ENCODE results near the gene APH1B.

APH1B gene

DNA sequence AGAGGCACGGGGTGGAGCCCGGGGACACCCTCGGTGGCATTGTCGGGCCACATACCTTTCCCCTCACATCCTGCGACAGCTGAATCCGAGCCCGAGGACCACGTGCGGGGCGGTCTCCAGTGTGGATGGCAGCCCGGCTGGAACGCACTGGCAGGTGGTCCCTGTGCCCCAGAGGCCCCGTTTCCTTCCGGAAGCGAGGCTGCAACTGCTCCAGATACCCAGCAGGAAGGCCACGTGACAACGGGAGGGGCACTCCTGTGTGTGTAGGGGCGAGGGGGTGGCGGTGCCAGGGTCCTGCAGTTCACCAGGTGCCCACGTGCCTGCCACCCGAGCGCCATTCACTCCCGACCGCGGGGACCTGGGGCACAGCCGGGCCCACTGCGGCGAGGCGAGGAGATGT is 44.1 kb downstream of the APH1B start:
- no peak for DNase-seq (ENCODE audit: low read depth)
- TF ChIP-seq, protein P1, sequence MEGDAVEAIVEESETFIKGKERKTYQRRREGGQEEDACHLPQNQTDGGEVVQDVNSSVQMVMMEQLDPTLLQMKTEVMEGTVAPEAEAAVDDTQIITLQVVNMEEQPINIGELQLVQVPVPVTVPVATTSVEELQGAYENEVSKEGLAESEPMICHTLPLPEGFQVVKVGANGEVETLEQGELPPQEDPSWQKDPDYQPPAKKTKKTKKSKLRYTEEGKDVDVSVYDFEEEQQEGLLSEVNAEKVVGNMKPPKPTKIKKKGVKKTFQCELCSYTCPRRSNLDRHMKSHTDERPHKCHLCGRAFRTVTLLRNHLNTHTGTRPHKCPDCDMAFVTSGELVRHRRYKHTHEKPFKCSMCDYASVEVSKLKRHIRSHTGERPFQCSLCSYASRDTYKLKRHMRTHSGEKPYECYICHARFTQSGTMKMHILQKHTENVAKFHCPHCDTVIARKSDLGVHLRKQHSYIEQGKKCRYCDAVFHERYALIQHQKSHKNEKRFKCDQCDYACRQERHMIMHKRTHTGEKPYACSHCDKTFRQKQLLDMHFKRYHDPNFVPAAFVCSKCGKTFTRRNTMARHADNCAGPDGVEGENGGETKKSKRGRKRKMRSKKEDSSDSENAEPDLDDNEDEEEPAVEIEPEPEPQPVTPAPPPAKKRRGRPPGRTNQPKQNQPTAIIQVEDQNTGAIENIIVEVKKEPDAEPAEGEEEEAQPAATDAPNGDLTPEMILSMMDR (conservative IDR thresholded peaks at IDR 0.05; ENCODE audit: control insufficient read depth, insufficient read depth, low read depth, low read length) = no peak

DNA sequence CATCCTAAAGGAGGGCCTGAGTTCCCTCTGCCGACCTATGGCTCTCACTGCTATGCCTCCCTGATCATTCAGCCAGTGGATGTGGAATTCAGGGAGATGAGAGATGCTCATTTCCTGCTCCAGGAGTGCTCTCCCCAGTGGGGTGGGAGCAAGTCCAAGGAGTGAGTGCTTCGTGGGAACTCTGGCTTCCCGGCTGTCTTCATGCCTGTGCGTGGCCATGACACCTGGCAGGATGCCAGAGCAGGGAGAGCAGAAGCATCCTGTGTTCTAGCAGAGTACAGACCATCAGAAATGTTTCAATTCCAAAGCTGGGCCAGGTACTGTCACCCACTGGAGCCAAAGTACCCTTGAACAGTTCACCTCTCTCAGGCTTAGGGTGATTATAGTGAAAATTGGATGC is 45.1 kb downstream of the APH1B start:
- peak; percentile 45 for DNase-seq (ENCODE audit: low read depth)

More for the DNA sequence above, 44.1 kb downstream of the APH1B start:
- no peak overlapping the region for H3K4me3 ChIP-seq (ENCODE audit: control insufficient read depth, low read depth, low read length)

DNA sequence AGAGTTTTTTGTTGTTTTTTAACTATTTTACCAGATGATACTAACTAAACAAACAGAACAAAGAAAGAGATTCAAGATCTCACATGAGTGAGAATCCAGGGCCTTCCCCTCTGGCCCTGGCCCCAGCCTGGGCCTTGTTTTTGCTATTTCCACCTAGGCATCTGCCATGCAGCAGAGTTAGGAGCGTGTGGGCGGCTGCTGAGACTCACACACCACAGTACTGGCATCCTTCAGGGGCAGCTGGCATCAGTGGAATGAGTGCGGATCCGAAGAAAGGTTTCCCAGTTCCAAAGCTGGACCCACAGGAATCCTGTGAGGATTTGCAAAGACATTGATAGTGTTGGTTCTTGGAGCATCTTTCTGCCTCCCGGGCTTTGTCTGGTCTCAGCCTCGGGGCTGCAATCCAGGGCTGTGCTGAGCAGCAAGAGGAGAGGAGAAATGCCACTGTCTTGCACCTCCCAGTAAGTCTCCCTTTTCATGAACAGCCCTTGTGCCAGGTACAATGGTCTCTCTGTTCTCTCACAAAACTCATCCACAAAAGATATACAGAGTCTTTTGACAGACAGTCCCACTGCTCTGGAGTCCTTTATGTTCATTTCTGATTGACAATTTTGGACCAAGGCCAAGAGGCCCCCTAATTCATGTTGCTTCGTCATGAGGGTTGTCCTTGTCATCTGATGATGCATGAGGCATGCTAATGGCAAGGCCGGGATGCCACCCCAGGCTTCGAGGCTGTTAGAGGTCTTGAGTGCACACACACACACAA is 46.6 kb downstream of the APH1B start:
- no peak for DNase-seq (ENCODE audit: low read depth)
- TF ChIP-seq, protein P1 (conservative IDR thresholded peaks at IDR 0.05; ENCODE audit: control insufficient read depth, insufficient read depth, low read depth, low read length) = no peak

More for the DNA sequence above, 45.1 kb downstream of the APH1B start:
- TF ChIP-seq, protein P1 (conservative IDR thresholded peaks at IDR 0.05; ENCODE audit: control insufficient read depth, insufficient read depth, low read depth, low read length) = no peak
- H3K4me3 ChIP-seq (ENCODE audit: control insufficient read depth, low read depth, low read length) = no peak overlapping the region

DNA sequence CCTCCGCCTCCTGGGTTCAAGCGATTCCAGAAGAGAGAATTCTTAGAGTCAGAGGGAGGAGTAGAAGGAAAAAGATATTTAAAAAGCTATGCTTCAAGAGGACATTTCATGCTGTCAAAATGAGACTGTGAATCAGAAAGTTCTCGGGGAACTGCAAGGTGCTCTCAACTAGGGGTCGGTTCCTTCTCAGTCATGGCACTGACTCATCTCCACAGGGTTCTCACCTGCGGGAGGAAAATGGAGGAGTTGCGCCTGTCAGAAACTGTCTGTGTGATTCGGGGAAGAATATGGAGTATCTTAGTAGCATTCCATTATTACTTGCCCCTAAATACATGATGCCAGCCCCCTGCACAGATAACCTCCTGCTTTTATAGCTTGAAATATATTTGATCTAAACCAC is 47.4 kb downstream of the APH1B start:
- TF ChIP-seq, protein P1 (conservative IDR thresholded peaks at IDR 0.05; ENCODE audit: control insufficient read depth, insufficient read depth, low read depth, low read length) = no peak

More for the DNA sequence above, 46.6 kb downstream of the APH1B start:
- no peak overlapping the region for H3K4me3 ChIP-seq (ENCODE audit: control insufficient read depth, low read depth, low read length)

DNA sequence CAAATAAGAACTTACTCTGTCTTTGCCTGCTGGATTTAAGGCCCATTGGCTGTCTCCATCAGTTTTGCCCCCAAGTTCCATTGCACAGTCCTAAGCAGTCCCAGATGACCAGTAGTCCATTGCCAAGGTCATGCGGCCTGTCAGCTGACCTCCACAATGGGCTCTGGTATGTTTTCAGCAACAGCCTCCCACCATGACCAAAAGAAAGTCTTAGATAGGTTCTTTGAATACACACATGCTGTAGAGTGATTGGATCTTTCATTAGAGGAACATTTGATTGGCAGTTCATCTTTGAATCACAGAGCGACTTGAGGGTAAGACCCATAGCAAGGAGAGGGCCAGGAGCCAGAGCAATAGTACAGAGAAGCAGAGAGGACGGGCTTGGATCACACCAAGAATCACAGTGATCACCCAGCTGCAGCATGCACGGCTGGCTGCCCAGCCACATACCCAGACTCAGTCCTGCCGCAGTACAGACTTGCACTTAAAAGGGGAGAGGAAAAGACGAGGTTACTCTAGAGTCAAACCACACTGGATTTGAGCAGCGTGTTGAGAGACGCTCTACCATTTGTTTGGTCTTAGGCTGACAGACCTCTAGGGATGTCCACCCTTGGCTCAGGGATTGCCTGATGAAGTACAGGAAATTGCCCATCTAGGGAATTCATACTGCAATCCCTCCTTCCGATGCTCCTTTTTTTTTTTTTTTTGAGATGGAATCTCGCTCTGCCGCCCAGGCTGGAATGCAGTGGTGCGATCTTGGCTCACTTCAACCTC is 50.4 kb downstream of the APH1B start:
- DNase-seq (ENCODE audit: low read depth) = no peak
- TF ChIP-seq, protein P1 (conservative IDR thresholded peaks at IDR 0.05; ENCODE audit: control insufficient read depth, insufficient read depth, low read depth, low read length) = no peak
- H3K4me3 ChIP-seq (ENCODE audit: control insufficient read depth, low read depth, low read length) = no peak overlapping the region

More for the DNA sequence above, 47.4 kb downstream of the APH1B start:
- DNase-seq (ENCODE audit: low read depth) = no peak
- no peak overlapping the region for H3K4me3 ChIP-seq (ENCODE audit: control insufficient read depth, low read depth, low read length)

DNA sequence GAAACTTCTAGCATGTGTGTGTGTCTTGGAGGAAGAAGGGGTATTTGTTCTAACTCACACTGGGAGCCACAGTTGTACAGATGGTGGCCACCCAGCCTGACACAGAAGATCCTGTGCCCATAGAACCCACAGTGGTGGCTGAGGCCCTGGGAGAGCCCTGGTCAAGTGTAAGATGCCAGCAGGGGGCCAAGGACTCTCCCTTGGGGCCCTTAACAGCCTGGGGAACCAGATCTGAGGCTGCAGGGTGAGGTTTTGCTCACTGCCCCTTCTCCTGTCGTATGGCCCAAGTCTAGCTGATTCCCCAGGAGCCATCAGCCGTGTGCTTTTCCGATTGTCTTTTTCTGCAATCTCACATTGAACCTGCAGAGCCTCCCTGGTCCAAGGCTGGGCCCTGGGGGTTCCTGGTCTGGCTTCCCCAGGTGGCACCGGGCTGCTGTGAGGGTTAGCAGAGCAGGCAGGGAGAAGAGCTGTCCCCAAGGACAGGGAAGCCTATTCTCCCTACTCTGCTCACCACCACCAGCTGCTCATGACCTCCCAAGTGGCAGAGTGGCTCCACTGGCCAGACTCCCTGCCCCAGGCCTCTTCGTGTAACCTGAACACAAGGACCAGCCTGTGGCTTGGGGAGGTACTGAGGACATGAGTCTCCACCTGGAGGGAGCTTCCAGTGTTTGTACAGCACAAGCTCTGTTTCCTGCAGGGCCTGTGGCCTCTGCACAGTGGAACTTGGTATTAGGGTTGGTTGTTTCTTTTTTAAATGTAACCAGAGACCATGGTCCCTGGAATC is 52.4 kb downstream of the APH1B start:
- TF ChIP-seq, protein P1 (conservative IDR thresholded peaks at IDR 0.05; ENCODE audit: control insufficient read depth, insufficient read depth, low read depth, low read length) = no peak
- no peak for DNase-seq (ENCODE audit: low read depth)
- no peak overlapping the region for H3K4me3 ChIP-seq (ENCODE audit: control insufficient read depth, low read depth, low read length)
